Panc1 (cell line): Measurements from ENCODE around the gene CFAP57. TPM values are rescaled to one million over a fixed set of nuclear protein-coding genes. Genes with fewer than 3 reads are reported as not detected.

Experiments
- ATAC-seq: fragments of 200-7000 bp; cut with Tn5 transposase; 2 replicates; pipeline ENCODE4 v1.9.1; 2020; ENCODE audit warnings: mild to moderate bottlenecking, moderate library complexity
- BruUV-seq: library from RNA; stranded (reverse); fragments of 400-500 nt; replicated peaks from 2 replicates; lab custom pipeline; 2021; lab: Mats Ljungman, UMichigan
- CTCF ChIA-PET: fragments of 300-600 bp; sonication (Branson Sonifier 250); formaldehyde crosslinking; loops from one replicate; lab custom pipeline; 2022; ENCODE audit warnings: antibody characterized with exemption; lab: Charles Lee
- POLR2A ChIA-PET: fragments of 300-600 bp; sonication (Branson Sonifier 250); formaldehyde crosslinking; loops from one replicate; lab custom pipeline; 2022; ENCODE audit warnings: antibody characterized with exemption; lab: Charles Lee
- DNase-seq: peaks from one replicate; pipeline ENCODE4 v3.0.0-alpha.2; 2010; ENCODE audit warnings: low read depth, low spot score
- H3K27ac ChIP-seq: 2 replicates; pipeline ENCODE4 v1.5.1; 2011; ENCODE audit warnings: mild to moderate bottlenecking, low read length, inconsistent platforms
- H3K27me3 ChIP-seq: fragments of 200-500 bp; sonication (Bioruptor generic); 2 replicates; pipeline ENCODE4 v1.6.0; 2014; ENCODE audit warnings: low read length, inconsistent platforms; ENCODE audit not compliant: control insufficient read depth, insufficient read depth
- H3K36me3 ChIP-seq: fragments of 200-500 bp; sonication (Bioruptor generic); 2 replicates; pipeline ENCODE4 v1.5.1; 2014; ENCODE audit warnings: inconsistent platforms, mild to moderate bottlenecking, low read length, moderate library complexity; ENCODE audit not compliant: control insufficient read depth, insufficient read depth
- H3K4me1 ChIP-seq: 2 replicates; pipeline ENCODE4 v1.5.1; 2011; ENCODE audit warnings: inconsistent platforms, mild to moderate bottlenecking, low read length, moderate library complexity; ENCODE audit not compliant: control insufficient read depth, insufficient read depth
- H3K4me3 ChIP-seq, 2 experiments: 2 replicates each; pipeline ENCODE4 v1.5.1; 2011 to 2012; ENCODE audit warnings: low read depth in 2 of 2, low read length in 2 of 2, mild to moderate bottlenecking in 2 of 2, inconsistent platforms in 1 of 2, moderate library complexity in 1 of 2
- H3K9me3 ChIP-seq: fragments of 200-500 bp; sonication (Bioruptor generic); 2 replicates; pipeline ENCODE4 v1.5.1; 2014; ENCODE audit warnings: low read depth, mild to moderate bottlenecking, inconsistent platforms, low read length, moderate library complexity; ENCODE audit not compliant: control insufficient read depth, insufficient read depth
- POLR2AphosphoS5 ChIP-seq: IDR thresholded peaks from 2 replicates; pipeline ENCODE4 v1.6.1; 2012; ENCODE audit warnings: mild to moderate bottlenecking, low read depth, low read length, moderate library complexity
- SIN3A ChIP-seq: IDR thresholded peaks from 2 replicates; pipeline ENCODE4 v1.6.1; 2012; ENCODE audit warnings: low read depth, mild to moderate bottlenecking, low read length, moderate library complexity, borderline replicate concordance; ENCODE audit not compliant: insufficient read depth
- TCF7L2 ChIP-seq: IDR thresholded peaks from 2 replicates; pipeline ENCODE4 v1.6.1; 2011; ENCODE audit warnings: mild to moderate bottlenecking, low read depth, low read length, inconsistent platforms
- in situ Hi-C: cut with HindIII; loops from 2 replicates; pipeline ENCODE4 v1.10.0; 2016; ENCODE audit warnings: low sequenced_read_pairs, low pct_unique_long_range_greater_than_20kb
- intact Hi-C: fragments of 100-400 bp; cut with micrococcal nuclease; formaldehyde crosslinking; loops from one replicate; pipeline ENCODE4 v1.10.0; 2022; ENCODE audit not compliant: unreplicated experiment
- total RNA-seq: library from RNA; stranded (reverse); gene quantifications from one replicate; pipeline ENCODE4 v1.2.1, GENCODE V29; 2021; ENCODE audit not compliant: unreplicated experiment
- TF ChIP-seq, protein P1 (sequence below), 2 experiments: IDR thresholded peaks; 2 replicates each; pipeline ENCODE4 v1.6.1; 2011 to 2012; ENCODE audit warnings: low read depth in 2 of 2, control low read depth in 1 of 2, low read length in 1 of 2, mild to moderate bottlenecking in 1 of 2, moderate library complexity in 1 of 2; ENCODE audit not compliant: insufficient read depth in 1 of 2
- TF ChIP-seq, protein P2 (sequence below): fragments of 450-650 bp; IDR thresholded peaks from 2 replicates; pipeline ENCODE4 v1.5.1; 2017; ENCODE audit warnings: mild to moderate bottlenecking

Gene CFAP57
- total RNA-seq, 1 experiment from 2014 or later = 0.69 TPM

DNA sequence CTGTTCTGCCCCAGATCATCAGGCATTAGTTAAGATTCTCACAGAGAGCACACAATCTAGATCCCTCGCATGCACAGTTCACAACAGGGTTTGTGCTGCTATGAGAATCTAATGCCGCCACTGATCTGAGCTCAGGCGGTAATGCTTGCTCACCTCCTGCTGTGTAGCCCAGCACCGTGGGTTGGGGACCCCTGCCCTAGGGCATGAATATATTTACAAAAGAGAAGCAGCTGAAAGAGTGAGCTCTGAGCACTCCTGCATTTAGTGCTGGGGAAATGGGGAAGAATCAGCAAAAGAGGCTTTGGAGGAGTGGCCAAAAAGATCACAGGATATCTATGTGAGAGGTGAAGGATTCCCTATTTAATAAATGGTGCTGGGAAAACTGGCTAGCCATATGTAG, 5.6 kb downstream of the CFAP57 start:
- no TSS peak for BruUV-seq
- Histone ChIP-seq H3K4me1 (no peaks in the 10 kb centered on the region), H3K27ac (no peak overlapping the region), H3K27me3 (no peaks in the 10 kb centered on the region), H3K4me3 (no peak overlapping the region), H3K9me3 (no peaks in the 10 kb centered on the region), H3K36me3 (no peaks in the 10 kb centered on the region)
- intact Hi-C loops = no loop called here
- ATAC-seq (peak; percentile 30; the same call in 1 of the 2 replicates), DNase-seq (no peak)
- ChIA-PET CTCF (no interaction called here), POLR2A (no interaction called here)
- in situ Hi-C loops = no loop called here
- no peak for TF ChIP-seq TCF7L2
- TF ChIP-seq, protein P1, sequence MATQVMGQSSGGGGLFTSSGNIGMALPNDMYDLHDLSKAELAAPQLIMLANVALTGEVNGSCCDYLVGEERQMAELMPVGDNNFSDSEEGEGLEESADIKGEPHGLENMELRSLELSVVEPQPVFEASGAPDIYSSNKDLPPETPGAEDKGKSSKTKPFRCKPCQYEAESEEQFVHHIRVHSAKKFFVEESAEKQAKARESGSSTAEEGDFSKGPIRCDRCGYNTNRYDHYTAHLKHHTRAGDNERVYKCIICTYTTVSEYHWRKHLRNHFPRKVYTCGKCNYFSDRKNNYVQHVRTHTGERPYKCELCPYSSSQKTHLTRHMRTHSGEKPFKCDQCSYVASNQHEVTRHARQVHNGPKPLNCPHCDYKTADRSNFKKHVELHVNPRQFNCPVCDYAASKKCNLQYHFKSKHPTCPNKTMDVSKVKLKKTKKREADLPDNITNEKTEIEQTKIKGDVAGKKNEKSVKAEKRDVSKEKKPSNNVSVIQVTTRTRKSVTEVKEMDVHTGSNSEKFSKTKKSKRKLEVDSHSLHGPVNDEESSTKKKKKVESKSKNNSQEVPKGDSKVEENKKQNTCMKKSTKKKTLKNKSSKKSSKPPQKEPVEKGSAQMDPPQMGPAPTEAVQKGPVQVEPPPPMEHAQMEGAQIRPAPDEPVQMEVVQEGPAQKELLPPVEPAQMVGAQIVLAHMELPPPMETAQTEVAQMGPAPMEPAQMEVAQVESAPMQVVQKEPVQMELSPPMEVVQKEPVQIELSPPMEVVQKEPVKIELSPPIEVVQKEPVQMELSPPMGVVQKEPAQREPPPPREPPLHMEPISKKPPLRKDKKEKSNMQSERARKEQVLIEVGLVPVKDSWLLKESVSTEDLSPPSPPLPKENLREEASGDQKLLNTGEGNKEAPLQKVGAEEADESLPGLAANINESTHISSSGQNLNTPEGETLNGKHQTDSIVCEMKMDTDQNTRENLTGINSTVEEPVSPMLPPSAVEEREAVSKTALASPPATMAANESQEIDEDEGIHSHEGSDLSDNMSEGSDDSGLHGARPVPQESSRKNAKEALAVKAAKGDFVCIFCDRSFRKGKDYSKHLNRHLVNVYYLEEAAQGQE (IDR thresholded peaks at IDR 0.05; ENCODE audit: insufficient read depth in 1 of 2, low read depth in 2 of 2, low read length in 1 of 2) = no peak

DNA sequence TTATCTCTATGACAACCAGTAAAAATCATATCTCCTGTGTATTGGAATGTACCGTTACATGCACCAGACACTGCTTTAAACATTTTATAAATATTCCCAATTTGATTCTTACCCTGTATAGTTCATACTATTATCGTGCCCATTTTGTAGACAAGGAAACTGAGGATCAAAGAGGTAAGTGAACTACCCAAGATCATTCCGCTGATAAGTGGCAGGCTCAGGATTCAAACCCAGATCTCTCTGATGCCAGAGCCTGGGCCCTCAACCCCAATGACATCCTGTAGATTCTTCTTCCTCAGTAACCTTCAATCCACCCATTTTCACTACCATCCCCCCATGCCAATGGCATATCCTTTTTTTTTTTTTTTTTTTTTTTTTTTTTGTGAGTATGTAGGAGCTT, 12.3 kb downstream of the CFAP57 start:
- ATAC-seq (no peak), DNase-seq (no peak)
- H3K4me1 ChIP-seq = no peaks in the 10 kb centered on the region
- CTCF ChIA-PET = interaction anchor here (0.6 to 0.7 kb wide), 2 partner anchors 82 to 620 kb away, joined by 3 to 7 read pairs; no protein-coding TSS in a partner anchor
- TF ChIP-seq TCF7L2 (no peak), SIN3A (no peak), POLR2AphosphoS5 (no peak)
- TF ChIP-seq, protein P1 (IDR thresholded peaks at IDR 0.05; ENCODE audit: insufficient read depth in 1 of 2, low read depth in 2 of 2, low read length in 1 of 2) = no peak
- TF ChIP-seq, protein P2, sequence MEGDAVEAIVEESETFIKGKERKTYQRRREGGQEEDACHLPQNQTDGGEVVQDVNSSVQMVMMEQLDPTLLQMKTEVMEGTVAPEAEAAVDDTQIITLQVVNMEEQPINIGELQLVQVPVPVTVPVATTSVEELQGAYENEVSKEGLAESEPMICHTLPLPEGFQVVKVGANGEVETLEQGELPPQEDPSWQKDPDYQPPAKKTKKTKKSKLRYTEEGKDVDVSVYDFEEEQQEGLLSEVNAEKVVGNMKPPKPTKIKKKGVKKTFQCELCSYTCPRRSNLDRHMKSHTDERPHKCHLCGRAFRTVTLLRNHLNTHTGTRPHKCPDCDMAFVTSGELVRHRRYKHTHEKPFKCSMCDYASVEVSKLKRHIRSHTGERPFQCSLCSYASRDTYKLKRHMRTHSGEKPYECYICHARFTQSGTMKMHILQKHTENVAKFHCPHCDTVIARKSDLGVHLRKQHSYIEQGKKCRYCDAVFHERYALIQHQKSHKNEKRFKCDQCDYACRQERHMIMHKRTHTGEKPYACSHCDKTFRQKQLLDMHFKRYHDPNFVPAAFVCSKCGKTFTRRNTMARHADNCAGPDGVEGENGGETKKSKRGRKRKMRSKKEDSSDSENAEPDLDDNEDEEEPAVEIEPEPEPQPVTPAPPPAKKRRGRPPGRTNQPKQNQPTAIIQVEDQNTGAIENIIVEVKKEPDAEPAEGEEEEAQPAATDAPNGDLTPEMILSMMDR = no peak
- H3K27ac ChIP-seq = no peak overlapping the region
- BruUV-seq = no TSS peak
- H3K9me3 ChIP-seq = no peaks in the 10 kb centered on the region
- H3K36me3 ChIP-seq = no peaks in the 10 kb centered on the region
- no peaks in the 10 kb centered on the region for H3K27me3 ChIP-seq
- in situ Hi-C loops (no loop called here), intact Hi-C loops (no loop called here)
- H3K4me3 ChIP-seq = no peak overlapping the region
- POLR2A ChIA-PET = no interaction called here
